HG02852 (cell line): ENCODE results near the gene IER5.
"Not testable (repeated sequence)": the region's sequence is repeated elsewhere in the genome, so short reads cannot be mapped to it uniquely, and the experiment has no call there.

Source experiments
- ATAC-seq: cut with Tn5 transposase; IDR thresholded peaks from one replicate; pipeline ENCODE4 v1.9.1; 2021; ENCODE audit warnings: mild to moderate bottlenecking, moderate library complexity; ENCODE audit not compliant: unreplicated experiment

IER5 gene

GRCh38 chr1:181113059-181113641 is 24.6 kb downstream of the IER5 start:
- ATAC-seq = no peak

- ATAC-seq = no peak
These were observed 26.3 kb downstream of the IER5 start for GRCh38 chr1:181114574-181115367.

- ATAC-seq = no peak
These were observed 26.8 kb downstream of the IER5 start for GRCh38 chr1:181115368-181115684.

GRCh38 chr1:181115971-181116370 is 27.5 kb downstream of the IER5 start:
- ATAC-seq = not testable (repeated sequence)

- ATAC-seq = no peak
These were observed 28.4 kb downstream of the IER5 start for GRCh38 chr1:181116819-181117390.

- ATAC-seq = no peak
These were observed 29.3 kb downstream of the IER5 start for GRCh38 chr1:181117648-181118449.

- ATAC-seq = no peak
These were observed 30.8 kb downstream of the IER5 start for GRCh38 chr1:181119093-181119989.

- ATAC-seq = no peak
These were observed 32.4 kb downstream of the IER5 start for GRCh38 chr1:181120924-181121323.

- ATAC-seq = no peak
These were observed 33.0 kb downstream of the IER5 start for GRCh38 chr1:181121498-181121897.

GRCh38 chr1:181122222-181122621 is 33.7 kb downstream of the IER5 start:
- ATAC-seq = no peak

- ATAC-seq = no peak
These were observed 34.7 kb downstream of the IER5 start for GRCh38 chr1:181123173-181123572.

- ATAC-seq = no peak
These were observed 35.8 kb downstream of the IER5 start for GRCh38 chr1:181124291-181124751.

GRCh38 chr1:181126289-181126688 is 37.8 kb downstream of the IER5 start:
- no peak for ATAC-seq

GRCh38 chr1:181126871-181127587 is 38.5 kb downstream of the IER5 start:
- no peak for ATAC-seq

GRCh38 chr1:181127898-181128453 is 39.5 kb downstream of the IER5 start:
- ATAC-seq = no peak

GRCh38 chr1:181128592-181129497 is 40.3 kb downstream of the IER5 start:
- peak; percentile 35 for ATAC-seq

- peak; percentile 25 for ATAC-seq
These were observed 41.5 kb downstream of the IER5 start for GRCh38 chr1:181129771-181130606.
